Upper lobe of right lung (tissue), 1 donor: ENCODE data around the gene VCL. TPM values are rescaled to one million over a fixed set of nuclear protein-coding genes. Genes with fewer than 3 reads are reported as not detected.
A peak's percentile ranks its signal among the peaks of the same experiment; 100 is the strongest.
"Not testable (repeated sequence)": the region's sequence is repeated elsewhere in the genome, so short reads cannot be mapped to it uniquely, and the experiment has no call there.

Experiments
- ATAC-seq: fragments of 200-7000 bp; cut with Tn5 transposase; one replicate; pipeline ENCODE4 v1.9.1; 2020; ENCODE audit warnings: mild to moderate bottlenecking, moderate library complexity
- DNase-seq: peaks from one replicate; pipeline ENCODE4 v3.0.0-alpha.2; 2020
- H3K27ac ChIP-seq: fragments of 200-600 bp; one replicate; pipeline ENCODE4 v1.8.0; 2022
- H3K27me3 ChIP-seq: fragments of 200-600 bp; one replicate; pipeline ENCODE4 v1.8.0; 2022; ENCODE audit warnings: mild to moderate bottlenecking
- H3K36me3 ChIP-seq: fragments of 200-600 bp; one replicate; pipeline ENCODE4 v1.8.0; 2022
- H3K4me1 ChIP-seq: fragments of 200-600 bp; one replicate; pipeline ENCODE4 v1.8.0; 2022
- H3K4me3 ChIP-seq: fragments of 200-600 bp; one replicate; pipeline ENCODE4 v1.8.0; 2022; ENCODE audit warnings: mild to moderate bottlenecking
- H3K9me3 ChIP-seq: fragments of 200-600 bp; one replicate; pipeline ENCODE4 v1.8.0; 2022
- intact Hi-C: fragments of 100-400 bp; cut with DNase I; formaldehyde crosslinking; loops from one replicate; pipeline ENCODE4 v1.11.0; 2022
- total RNA-seq: library from RNA; stranded (reverse); fragmentation: NEBNext Ultra II Directional; extraction: Animal tissue kit (Norgen Biotek cat#: 25700); gene quantifications from one replicate; pipeline ENCODE4 v1.2.1, GENCODE V29; 2021
- TF ChIP-seq, protein P1 (sequence below): fragments of 200-600 bp; IDR thresholded peaks from one replicate; pipeline ENCODE4 v1.8.0; 2022; ENCODE audit warnings: antibody characterized with exemption
- donor health status: DM: no; HTN: yes; CAD: no; lungs with severe emphysema.

The VCL gene
- total RNA-seq, 1 donor from 2014 or later, result 148 TPM

DNA sequence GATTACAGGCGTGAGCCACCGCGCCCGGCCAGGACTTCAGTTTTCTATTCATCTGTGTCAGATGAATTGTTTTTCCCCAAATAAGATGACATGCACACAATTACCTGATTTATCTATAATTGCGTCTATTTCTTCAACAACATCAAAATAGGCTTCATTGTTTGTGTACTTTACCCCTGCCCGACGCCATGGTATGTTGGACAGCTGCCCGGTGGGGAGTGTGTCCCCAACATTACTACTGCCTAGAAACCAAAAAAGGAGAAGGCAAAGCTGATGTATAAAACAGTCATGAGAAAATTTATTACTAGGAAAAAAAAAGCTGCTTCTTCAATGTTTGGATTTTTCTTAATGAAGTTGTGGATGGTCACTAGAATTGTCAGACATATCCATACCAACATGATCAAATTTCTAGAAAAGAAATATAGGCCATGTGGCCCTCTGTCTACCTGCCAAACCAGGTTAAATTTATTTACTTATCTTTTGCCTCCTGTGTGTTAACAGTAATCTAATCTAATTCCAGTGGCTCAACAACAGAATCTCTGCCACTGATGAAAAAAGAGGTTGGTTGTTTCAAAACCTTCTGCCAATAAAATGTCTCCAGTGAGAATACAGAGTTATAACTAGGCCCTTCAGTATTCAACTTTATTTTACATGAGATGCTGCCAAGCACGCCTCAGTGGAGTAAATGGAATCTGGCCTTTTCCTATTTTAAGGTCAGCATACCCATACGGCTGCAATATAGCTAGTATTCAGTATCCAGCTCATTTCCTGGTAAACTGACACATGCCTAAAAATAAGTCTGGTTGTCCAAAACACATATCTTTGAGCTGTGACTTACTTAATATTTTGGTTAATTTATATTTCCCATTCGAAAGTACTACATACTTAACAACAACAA, 136.3 kb downstream of the VCL start:
- H3K36me3 ChIP-seq, result peaks cover 91% of the 10 kb centered on the region
- DNase-seq, result no peak
- no peak overlapping the region for H3K27ac ChIP-seq
- H3K27me3 ChIP-seq, result no peaks in the 10 kb centered on the region
- no peaks in the 10 kb centered on the region for H3K9me3 ChIP-seq
- ATAC-seq, result no peak
- TF ChIP-seq, protein P1, sequence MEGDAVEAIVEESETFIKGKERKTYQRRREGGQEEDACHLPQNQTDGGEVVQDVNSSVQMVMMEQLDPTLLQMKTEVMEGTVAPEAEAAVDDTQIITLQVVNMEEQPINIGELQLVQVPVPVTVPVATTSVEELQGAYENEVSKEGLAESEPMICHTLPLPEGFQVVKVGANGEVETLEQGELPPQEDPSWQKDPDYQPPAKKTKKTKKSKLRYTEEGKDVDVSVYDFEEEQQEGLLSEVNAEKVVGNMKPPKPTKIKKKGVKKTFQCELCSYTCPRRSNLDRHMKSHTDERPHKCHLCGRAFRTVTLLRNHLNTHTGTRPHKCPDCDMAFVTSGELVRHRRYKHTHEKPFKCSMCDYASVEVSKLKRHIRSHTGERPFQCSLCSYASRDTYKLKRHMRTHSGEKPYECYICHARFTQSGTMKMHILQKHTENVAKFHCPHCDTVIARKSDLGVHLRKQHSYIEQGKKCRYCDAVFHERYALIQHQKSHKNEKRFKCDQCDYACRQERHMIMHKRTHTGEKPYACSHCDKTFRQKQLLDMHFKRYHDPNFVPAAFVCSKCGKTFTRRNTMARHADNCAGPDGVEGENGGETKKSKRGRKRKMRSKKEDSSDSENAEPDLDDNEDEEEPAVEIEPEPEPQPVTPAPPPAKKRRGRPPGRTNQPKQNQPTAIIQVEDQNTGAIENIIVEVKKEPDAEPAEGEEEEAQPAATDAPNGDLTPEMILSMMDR, result no peak
- intact Hi-C loops, result no loop called here
- H3K4me3 ChIP-seq, result no peak overlapping the region
- no peaks in the 10 kb centered on the region for H3K4me1 ChIP-seq

DNA sequence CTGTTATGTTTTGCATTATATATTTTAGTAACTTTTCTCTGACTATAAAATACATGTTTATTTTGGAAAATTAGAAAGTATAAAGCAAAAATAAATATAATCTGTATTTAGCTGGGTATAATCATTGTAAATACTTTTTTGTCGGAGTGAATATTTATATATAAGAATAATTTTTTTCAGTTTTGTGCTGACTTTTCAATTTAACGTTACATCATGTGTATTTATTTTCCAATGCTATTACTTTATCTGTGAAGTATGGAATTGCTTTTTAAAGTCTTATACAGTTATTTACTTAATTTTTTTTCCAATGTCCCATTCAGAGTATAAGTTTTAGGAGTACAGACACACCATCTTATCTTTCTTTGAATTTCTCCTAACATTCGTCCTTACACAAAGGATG, 137.5 kb downstream of the VCL start:
- ATAC-seq, result no peak
- TF ChIP-seq, protein P1, result no peak
- Histone ChIP-seq H3K27me3 (no peaks in the 10 kb centered on the region), H3K9me3 (no peaks in the 10 kb centered on the region), H3K36me3 (peaks cover 78% of the 10 kb centered on the region), H3K27ac (no peak overlapping the region), H3K4me1 (no peaks in the 10 kb centered on the region), H3K4me3 (no peak overlapping the region)
- no peak for DNase-seq
- intact Hi-C loops, result no loop called here

DNA sequence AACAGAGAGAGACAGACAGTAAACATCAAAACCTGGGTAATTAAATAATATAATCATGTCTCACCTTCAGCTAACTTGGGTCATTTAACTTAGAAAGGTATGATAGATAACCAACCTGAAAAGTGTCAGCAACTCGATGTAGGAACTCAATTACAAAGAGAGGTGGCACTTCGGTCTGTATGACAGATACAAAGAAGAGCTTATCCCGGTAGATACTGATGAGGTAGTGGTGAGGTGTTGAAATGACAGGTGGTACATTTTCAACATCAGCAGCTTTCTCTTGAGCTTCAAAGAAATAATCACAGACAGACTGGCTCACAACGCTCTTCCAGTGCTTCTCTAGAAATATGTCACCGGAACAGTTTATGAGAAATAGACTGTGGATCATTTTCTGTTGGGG, 140.1 kb downstream of the VCL start:
- intact Hi-C loops, result no loop called here
- ATAC-seq, result no peak

DNA sequence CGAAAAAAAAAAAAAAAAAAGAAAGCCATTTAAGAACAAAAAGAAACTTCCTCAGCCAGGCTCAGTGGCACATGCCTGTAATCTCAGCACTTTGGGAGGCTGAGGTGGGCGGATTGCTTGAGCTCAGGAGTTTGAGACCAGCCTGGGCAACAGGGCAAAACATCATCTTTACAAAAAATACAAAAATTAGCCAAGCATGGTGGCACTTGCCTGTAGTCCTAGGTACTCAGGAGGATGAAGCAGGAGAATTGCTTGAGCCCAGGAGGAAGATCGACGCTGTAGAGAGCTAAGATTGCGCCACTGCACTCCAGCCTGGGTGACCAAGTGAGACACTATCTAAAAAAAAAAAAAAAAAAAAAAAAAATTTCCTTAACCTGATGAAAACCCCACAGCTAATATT, 140.7 kb downstream of the VCL start:
- H3K4me3 ChIP-seq, H3K9me3 ChIP-seq, intact Hi-C loops, H3K27me3 ChIP-seq, DNase-seq, ATAC-seq, H3K4me1 ChIP-seq, H3K27ac ChIP-seq: not testable (repeated sequence)
- peaks cover 47% of the 10 kb centered on the region for H3K36me3 ChIP-seq

More for the DNA sequence above, 140.1 kb downstream of the VCL start:
- TF ChIP-seq, protein P1, result no peak
- Histone ChIP-seq H3K4me3 (no peak overlapping the region), H3K4me1 (no peaks in the 10 kb centered on the region), H3K36me3 (peaks cover 53% of the 10 kb centered on the region), H3K9me3 (no peaks in the 10 kb centered on the region), H3K27ac (no peak overlapping the region), H3K27me3 (no peaks in the 10 kb centered on the region)
- no peak for DNase-seq

DNA sequence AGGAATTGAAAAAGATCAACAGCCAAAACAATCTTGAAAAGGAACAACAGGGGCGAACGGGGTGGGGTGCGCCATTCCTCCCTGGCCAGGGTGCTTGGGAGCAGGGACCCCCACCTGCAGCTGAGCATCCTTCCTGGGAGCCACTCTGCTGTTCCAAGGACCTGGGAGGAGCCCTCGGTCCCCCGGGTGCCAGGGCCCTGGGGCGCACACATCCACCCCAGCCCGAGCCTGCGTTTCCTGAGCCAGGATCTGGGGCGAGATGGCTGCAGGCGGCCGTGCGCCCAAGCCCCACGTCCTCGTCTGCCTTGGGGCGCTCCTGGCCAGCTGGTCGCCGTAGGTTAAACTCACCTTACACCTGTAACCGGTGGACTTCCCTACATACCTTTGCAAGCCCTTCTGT, 142.1 kb downstream of the VCL start:
- no peak overlapping the region for H3K4me3 ChIP-seq
- DNase-seq (no peak), ATAC-seq (peak; percentile 38)
- no peak overlapping the region for H3K27ac ChIP-seq
- H3K36me3 ChIP-seq, result peaks cover 33% of the 10 kb centered on the region
- peaks cover 4% of the 10 kb centered on the region for H3K4me1 ChIP-seq
- H3K9me3 ChIP-seq, result no peaks in the 10 kb centered on the region
- TF ChIP-seq, protein P1, result no peak
- intact Hi-C loops, result no loop called here
- no peaks in the 10 kb centered on the region for H3K27me3 ChIP-seq

DNA sequence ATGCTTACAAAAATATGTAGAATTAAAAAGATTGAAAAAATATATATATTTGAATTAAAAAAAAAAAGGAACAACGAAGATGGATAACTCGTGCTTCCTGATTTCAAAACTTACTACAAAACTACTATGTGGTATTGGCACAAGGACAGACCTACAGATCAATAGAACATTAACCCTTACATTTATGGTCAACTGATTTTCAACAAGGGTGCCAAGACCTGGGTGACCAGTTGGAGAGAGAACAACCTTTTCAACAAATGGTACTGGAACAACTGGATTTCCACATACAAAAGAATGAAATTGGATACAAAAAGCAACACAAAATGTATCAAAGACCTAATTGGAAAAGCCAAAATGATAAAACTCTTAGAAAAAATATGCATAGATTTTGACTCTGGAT, 142.6 kb downstream of the VCL start:
- H3K27ac ChIP-seq, result no peak overlapping the region
- no peak overlapping the region for H3K4me3 ChIP-seq
- H3K4me1 ChIP-seq, result peaks cover 10% of the 10 kb centered on the region
- no peaks in the 10 kb centered on the region for H3K9me3 ChIP-seq
- H3K36me3 ChIP-seq, result peaks cover 30% of the 10 kb centered on the region
- TF ChIP-seq, protein P1, result no peak
- H3K27me3 ChIP-seq, result no peaks in the 10 kb centered on the region
- intact Hi-C loops, result no loop called here
- ATAC-seq, result no peak
- no peak for DNase-seq
